Measurements from ENCODE around the gene ARRB1. TPM values are rescaled to one million over a fixed set of nuclear protein-coding genes. Genes with fewer than 3 reads are reported as not detected.

Gene ARRB1
- total and polyA plus RNA-seq, 10 of the 15 experiments (the other 5 are each of a cell fraction or from before 2014, with no cell fraction given): 0.39 to 12.9 (median 1.7) TPM

GRCh38 chr11:75254326-75254725, 97.1 kb downstream of the ARRB1 start:
- Histone ChIP-seq H3K9me3 (replicated peaks; ENCODE audit: control insufficient read depth, insufficient read depth, low read length) (peaks cover 3% of the 10 kb centered on the region; the same call in 2 of the 3 replicates), H3K36me3 (ENCODE audit: control insufficient read depth in 2 of 2, insufficient read depth in 2 of 2, low read length in 1 of 2) (no peaks in the 10 kb centered on the region), H4K20me1 (ENCODE audit: control insufficient read depth, insufficient read depth) (no peaks in the 10 kb centered on the region), H3K27me3 (replicated peaks in 1 of 2; ENCODE audit: control insufficient read depth in 2 of 2, insufficient read depth in 2 of 2, low read length in 1 of 2) (no peaks in the 10 kb centered on the region; a peak in 1 of 4 replicates), H3K27ac (ENCODE audit: control insufficient read depth, insufficient read depth) (no peak overlapping the region), H2AFZ (ENCODE audit: control insufficient read depth, low read depth, low read length) (no peak overlapping the region), H3K79me2 (ENCODE audit: control insufficient read depth, insufficient read depth, low read length) (no peaks in the 10 kb centered on the region), H3K4me2 (ENCODE audit: control insufficient read depth, insufficient read depth) (no peak overlapping the region), H3K4me1 (ENCODE audit: control insufficient read depth, insufficient read depth, low read length) (no peaks in the 10 kb centered on the region), H3K9ac (ENCODE audit: control insufficient read depth, insufficient read depth, low read length) (no peak overlapping the region), H3K4me3 (no peak overlapping the region)
- FAIRE-seq (no peak), ATAC-seq (no peak), DNase-seq (ENCODE audit: low read depth, low spot score) (no peak)
- BruUV-seq (replicated peaks): no TSS peak
- in situ Hi-C loops (cut with MboI) (no loop called here), intact Hi-C loops (cut with micrococcal nuclease; ENCODE audit: unreplicated experiment) (no loop called here)
- SMC1A ChIA-PET (ENCODE audit: uncharacterized antibody, unreplicated experiment): interaction anchor here (1.7 kb wide), 1 partner anchor 10 kb away, joined by 3 read pairs; no protein-coding TSS in a partner anchor
- RAD21 ChIA-PET (ENCODE audit: unreplicated experiment): no interaction called here
- POLR2A ChIA-PET: no interaction called here
- CTCF ChIA-PET: interaction anchor here (0.6 to 1.7 kb wide), 2 partner anchors 114 kb away, joined by 3 to 5 read pairs; no protein-coding TSS in a partner anchor
- no peak for TF ChIP-seq CTCF (IDR thresholded peaks at IDR 0.05 in 2 of 3, conservative IDR thresholded peaks at IDR 0.05 in 1 of 3; ENCODE audit: control insufficient read depth in 2 of 3, extremely low read depth in 1 of 3, insufficient read depth in 1 of 3, low read depth in 3 of 3, low read length in 3 of 3)
- TF ChIP-seq MTA2 (IDR thresholded peaks at IDR 0.05; ENCODE audit: low read depth): no peak
- no peak for TF ChIP-seq JUNB (IDR thresholded peaks at IDR 0.05)
- TF ChIP-seq ASH2L (IDR thresholded peaks at IDR 0.05; ENCODE audit: borderline replicate concordance, low read depth): no peak
- no peak for TF ChIP-seq RB1 (IDR thresholded peaks at IDR 0.05; ENCODE audit: borderline replicate concordance)
- TF ChIP-seq SPI1 (IDR thresholded peaks at IDR 0.05; ENCODE audit: borderline replicate concordance, insufficient read depth, low read depth, low read length): no peak
- TF ChIP-seq ZNF384 (IDR thresholded peaks at IDR 0.05; ENCODE audit: borderline replicate concordance, low read depth, low read length): no peak
- no peak for TF ChIP-seq LARP7 (IDR thresholded peaks at IDR 0.05)
- no peak for TF ChIP-seq SUZ12 (IDR thresholded peaks at IDR 0.05; ENCODE audit: unreplicated experiment)
- no peak for TF ChIP-seq EED (IDR thresholded peaks at IDR 0.05; ENCODE audit: low read depth)
- no peak for TF ChIP-seq HCFC1 (IDR thresholded peaks at IDR 0.05; ENCODE audit: low read length)
- no peak for TF ChIP-seq TARDBP (IDR thresholded peaks at IDR 0.05; ENCODE audit: borderline replicate concordance)
- TF ChIP-seq POLR2AphosphoS2 (IDR thresholded peaks at IDR 0.05; ENCODE audit: low read depth, low read length): no peak
- no peak for TF ChIP-seq ZNF207 (IDR thresholded peaks at IDR 0.05; ENCODE audit: borderline replicate concordance)
- TF ChIP-seq NBN (IDR thresholded peaks at IDR 0.05): no peak
- TF ChIP-seq PBX3 (IDR thresholded peaks at IDR 0.05; ENCODE audit: insufficient replicate concordance, low read depth, low read length): no peak
- no peak for TF ChIP-seq PML (IDR thresholded peaks at IDR 0.05; ENCODE audit: low read length)

All from GM12878 (cell line).